Activated CD4-positive, alpha-beta memory T cell treated with anti-CD3 and anti-CD28 coated beads for 36 hours (primary cell): Measurements from ENCODE around the gene SECISBP2L. TPM values are rescaled to one million over a fixed set of nuclear protein-coding genes. Genes with fewer than 3 reads are reported as not detected.
"Not testable (repeated sequence)": the region's sequence is repeated elsewhere in the genome, so short reads cannot be mapped to it uniquely, and the experiment has no call there.

ENCODE experiments used
- CTCF ChIA-PET: fragments of 350-600 bp; sonication (Branson Sonifier 250); formaldehyde crosslinking; loops from one replicate; lab custom pipeline; 2021; ENCODE audit warnings: antibody characterized with exemption, inconsistent platforms; lab: Charles Lee
- POLR2A ChIA-PET: fragments of 350-600 bp; sonication (Branson Sonifier 250); formaldehyde crosslinking; loops from one replicate; lab custom pipeline; 2021; ENCODE audit warnings: antibody characterized with exemption; lab: Charles Lee
- DNase-seq: peaks from one replicate; pipeline ENCODE4 v3.0.0-alpha.2; 2020
- H3K27ac Mint-ChIP-seq: one replicate; pipeline ENCODE4 v1.8.0; 2021; ENCODE audit warnings: mixed read lengths
- H3K27me3 Mint-ChIP-seq: one replicate; pipeline ENCODE4 v1.8.0; 2021; ENCODE audit warnings: mixed read lengths
- H3K36me3 Mint-ChIP-seq: one replicate; pipeline ENCODE4 v1.8.0; 2021; ENCODE audit warnings: mixed read lengths
- H3K4me1 Mint-ChIP-seq: one replicate; pipeline ENCODE4 v1.8.0; 2021; ENCODE audit warnings: low read depth, mixed read lengths
- H3K4me3 Mint-ChIP-seq: one replicate; pipeline ENCODE4 v1.8.0; 2021; ENCODE audit warnings: mild to moderate bottlenecking, mixed read lengths
- H3K9me3 Mint-ChIP-seq: one replicate; pipeline ENCODE4 v1.8.0; 2021; ENCODE audit warnings: mixed read lengths
- intact Hi-C: fragments of 100-400 bp; cut with micrococcal nuclease; formaldehyde crosslinking; loops from one replicate; pipeline ENCODE4 v1.15.1; 2023
- total RNA-seq, 2 experiments: library from RNA; stranded (reverse); gene quantifications; one replicate each; pipeline ENCODE4 v1.2.3, GENCODE V29; 2021

The SECISBP2L gene
- total RNA-seq, 2 experiments from 2014 or later, result 22.5 to 24.6 TPM

- Mint-ChIP-seq H3K4me1 (no peaks in the 10 kb centered on the region), H3K36me3 (no peaks in the 10 kb centered on the region), H3K4me3 (no peak overlapping the region), H3K27me3 (peaks cover 25% of the 10 kb centered on the region), H3K27ac (no peak overlapping the region), H3K9me3 (no peaks in the 10 kb centered on the region)
- intact Hi-C loops, result no loop called here
- DNase-seq, result no peak
- POLR2A ChIA-PET, result interaction anchor here (1.2 kb wide), 1 partner anchor 95 kb away, joined by 4 read pairs; the partner anchor contains the start of gene EID1
- CTCF ChIA-PET, result interaction anchor here (0.6 to 5.9 kb wide), 3 partner anchors 9 to 111 kb away, joined by 3 to 92 read pairs (median 66); partner anchors contain the start of gene SHC4
These were observed 73.3 kb downstream of the SECISBP2L start for GRCh38 chr15:48972750-48973503.

DNA sequence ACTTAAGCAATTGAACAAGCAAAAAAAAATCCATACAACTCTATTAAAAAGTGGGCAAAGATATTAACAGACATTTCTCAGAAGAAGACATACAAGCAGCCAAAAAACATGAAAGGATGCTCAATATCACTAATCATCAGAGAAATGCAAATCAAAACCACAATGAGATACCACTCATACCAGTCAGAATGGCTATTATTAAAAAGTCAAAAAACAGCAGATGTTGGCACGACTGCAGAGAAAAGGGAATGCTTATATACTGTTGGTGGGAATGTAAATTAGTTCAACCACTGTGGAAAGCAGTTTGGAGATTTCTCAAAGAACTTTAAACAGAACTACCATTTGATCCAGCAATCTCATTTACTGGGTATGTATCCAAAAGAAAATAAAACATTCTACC is 75.3 kb downstream of the SECISBP2L start:
- intact Hi-C loops, DNase-seq, POLR2A ChIA-PET, H3K27ac Mint-ChIP-seq, H3K36me3 Mint-ChIP-seq, H3K4me3 Mint-ChIP-seq, H3K9me3 Mint-ChIP-seq: not testable (repeated sequence)
- peaks cover 19% of the 10 kb centered on the region for H3K27me3 Mint-ChIP-seq
- H3K4me1 Mint-ChIP-seq, result peaks cover 13% of the 10 kb centered on the region
- CTCF ChIA-PET, result interaction anchor here (1.0 kb wide), 1 partner anchor 109 kb away, joined by 3 read pairs; no protein-coding TSS in a partner anchor

DNA sequence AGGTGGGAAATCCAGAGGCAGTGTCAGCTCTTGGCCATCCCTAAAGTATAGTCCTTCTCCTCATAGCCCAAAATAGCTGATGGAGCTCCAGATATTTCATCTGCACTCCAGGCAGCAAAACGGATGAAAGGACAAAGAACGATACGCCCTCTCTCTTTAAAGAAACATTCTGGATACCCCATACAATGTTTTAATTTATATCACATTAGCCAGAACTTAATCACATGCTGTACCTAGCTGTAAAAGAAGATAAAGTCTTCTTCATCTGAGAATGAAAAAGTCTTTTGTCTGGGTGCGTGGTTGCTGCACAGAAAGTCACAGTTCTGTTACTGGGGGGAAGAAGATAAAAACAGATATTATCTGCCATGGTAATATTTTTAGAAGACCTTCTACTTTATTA is 78.2 kb downstream of the SECISBP2L start:
- Mint-ChIP-seq H3K27ac (no peak overlapping the region), H3K4me1 (peaks cover 29% of the 10 kb centered on the region), H3K36me3 (no peaks in the 10 kb centered on the region), H3K4me3 (no peak overlapping the region), H3K9me3 (no peaks in the 10 kb centered on the region), H3K27me3 (peaks cover 31% of the 10 kb centered on the region)
- intact Hi-C loops, result no loop called here
- no peak for DNase-seq
- ChIA-PET POLR2A (no interaction called here), CTCF (interaction anchor here (0.5 to 9.5 kb wide), 2 partner anchors 6 to 22 kb away, joined by 3 to 92 read pairs; no protein-coding TSS in a partner anchor)

GRCh38 chr15:48967336-48967735 is 78.9 kb downstream of the SECISBP2L start:
- no peak for DNase-seq
- H3K4me1 Mint-ChIP-seq, result peaks cover 32% of the 10 kb centered on the region
- intact Hi-C loops, result loop anchor here (2.0 kb wide), 1 partner anchor 1169 kb away; no protein-coding TSS in a partner anchor
- CTCF ChIA-PET, result interaction anchor here (5.0 to 9.5 kb wide), 2 partner anchors 7 to 107 kb away, joined by 45 to 92 read pairs; no protein-coding TSS in a partner anchor
- no peaks in the 10 kb centered on the region for H3K9me3 Mint-ChIP-seq
- H3K4me3 Mint-ChIP-seq, result no peak overlapping the region
- no peaks in the 10 kb centered on the region for H3K36me3 Mint-ChIP-seq
- POLR2A ChIA-PET, result no interaction called here
- H3K27ac Mint-ChIP-seq, result no peak overlapping the region
- peaks cover 30% of the 10 kb centered on the region for H3K27me3 Mint-ChIP-seq

- Mint-ChIP-seq H3K4me3 (no peak overlapping the region), H3K36me3 (no peaks in the 10 kb centered on the region), H3K27ac (no peak overlapping the region), H3K9me3 (no peaks in the 10 kb centered on the region), H3K4me1 (peaks cover 32% of the 10 kb centered on the region), H3K27me3 (peaks cover 32% of the 10 kb centered on the region)
- ChIA-PET POLR2A (interaction anchor here (0.9 kb wide), 1 partner anchor 189 kb away, joined by 3 read pairs; the partner anchor contains the start of gene COPS2), CTCF (interaction anchor here (1.2 to 9.5 kb wide), 4 partner anchors 8 to 106 kb away, joined by 3 to 92 read pairs (median 28); partner anchors contain the start of gene EID1)
- DNase-seq, result peak; percentile 54
- intact Hi-C loops, result loop anchor here (1.0 to 2.0 kb wide), 5 partner anchors 37 to 1170 kb away; partner anchors contain the start of genes CEP152 and EID1
These were observed 79.5 kb downstream of the SECISBP2L start for GRCh38 chr15:48966595-48967301.

- Mint-ChIP-seq H3K4me1 (peaks cover 32% of the 10 kb centered on the region), H3K27me3 (peaks cover 31% of the 10 kb centered on the region)
- POLR2A ChIA-PET, result interaction anchor here (0.9 kb wide), 1 partner anchor 190 kb away, joined by 3 read pairs; the partner anchor contains the start of gene COPS2
These were observed 80.3 kb downstream of the SECISBP2L start for GRCh38 chr15:48965972-48966371.

DNA sequence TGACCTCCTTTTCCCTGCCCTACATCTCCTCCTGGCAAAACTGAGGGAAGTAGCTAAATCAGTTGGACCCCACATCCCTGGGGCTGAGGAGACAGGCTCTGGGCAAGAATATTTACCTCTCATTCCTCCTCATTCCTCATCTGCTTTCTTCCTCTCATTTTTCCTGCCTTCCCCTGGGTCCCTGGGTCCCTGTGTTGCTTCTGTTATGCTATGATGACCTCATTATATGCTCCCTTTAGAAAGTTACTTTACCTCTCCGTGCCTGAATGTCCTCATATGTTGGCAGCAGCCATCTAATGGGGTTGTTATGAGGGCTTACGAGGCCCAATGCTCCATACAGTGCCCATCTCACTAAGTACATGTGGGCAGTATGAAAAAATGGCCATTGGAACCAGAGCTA is 81.3 kb downstream of the SECISBP2L start:
- no peaks in the 10 kb centered on the region for H3K9me3 Mint-ChIP-seq
- H3K27ac Mint-ChIP-seq, result no peak overlapping the region
- CTCF ChIA-PET, result interaction anchor here (2.0 to 9.5 kb wide), 3 partner anchors 9 to 104 kb away, joined by 10 to 92 read pairs (median 45); partner anchors contain the start of gene EID1
- H3K4me1 Mint-ChIP-seq, result peaks cover 32% of the 10 kb centered on the region
- H3K27me3 Mint-ChIP-seq, result peaks cover 31% of the 10 kb centered on the region
- intact Hi-C loops, result loop anchor here (5.0 kb wide), 1 partner anchor 82 kb away; the partner anchor contains the start of gene SECISBP2L
- POLR2A ChIA-PET, result interaction anchor here (1.1 to 2.3 kb wide), 2 partner anchors 25 to 86 kb away, joined by 3 to 6 read pairs; no protein-coding TSS in a partner anchor
- H3K4me3 Mint-ChIP-seq, result no peak overlapping the region
- no peak for DNase-seq
- H3K36me3 Mint-ChIP-seq, result no peaks in the 10 kb centered on the region

More at GRCh38 chr15:48965972-48966371, 80.3 kb downstream of the SECISBP2L start:
- H3K27ac Mint-ChIP-seq, result no peak overlapping the region
- no peak overlapping the region for H3K4me3 Mint-ChIP-seq
- CTCF ChIA-PET, result interaction anchor here (0.7 to 9.5 kb wide), 5 partner anchors 8 to 105 kb away, joined by 3 to 92 read pairs (median 10); partner anchors contain the start of gene EID1
- DNase-seq, result peak; percentile 59
- intact Hi-C loops, result loop anchor here (1.0 to 2.0 kb wide), 5 partner anchors 37 to 1171 kb away; partner anchors contain the start of genes CEP152 and EID1
- no peaks in the 10 kb centered on the region for H3K36me3 Mint-ChIP-seq
- H3K9me3 Mint-ChIP-seq, result no peaks in the 10 kb centered on the region

- Mint-ChIP-seq H3K36me3 (no peaks in the 10 kb centered on the region), H3K9me3 (no peaks in the 10 kb centered on the region), H3K4me3 (peak within 1 kb of the TSS; percentile 61), H3K27me3 (peaks cover 25% of the 10 kb centered on the region), H3K4me1 (peaks cover 32% of the 10 kb centered on the region), H3K27ac (no peak within 1 kb of the TSS)
- ChIA-PET CTCF (interaction anchor here (1.1 to 9.5 kb wide), 4 partner anchors 11 to 183 kb away, joined by 3 to 92 read pairs (median 24); no protein-coding TSS in a partner anchor), POLR2A (interaction anchor here (0.9 to 2.3 kb wide), 3 partner anchors 12 to 24 kb away, joined by 3 to 6 read pairs (median 3); no protein-coding TSS in a partner anchor)
- intact Hi-C loops, result loop anchor here (2.0 to 5.0 kb wide), 2 partner anchors 17 to 84 kb away; partner anchors contain the start of gene SECISBP2L
- no peak for DNase-seq
These were observed 82.6 kb downstream of the SECISBP2L start, which contains the start of gene SHC4 for GRCh38 chr15:48963524-48964113. Gene SHC4 (minus strand): TSS chr15:48963919. CDS start chr15:48963015, 904 bp downstream.

DNA sequence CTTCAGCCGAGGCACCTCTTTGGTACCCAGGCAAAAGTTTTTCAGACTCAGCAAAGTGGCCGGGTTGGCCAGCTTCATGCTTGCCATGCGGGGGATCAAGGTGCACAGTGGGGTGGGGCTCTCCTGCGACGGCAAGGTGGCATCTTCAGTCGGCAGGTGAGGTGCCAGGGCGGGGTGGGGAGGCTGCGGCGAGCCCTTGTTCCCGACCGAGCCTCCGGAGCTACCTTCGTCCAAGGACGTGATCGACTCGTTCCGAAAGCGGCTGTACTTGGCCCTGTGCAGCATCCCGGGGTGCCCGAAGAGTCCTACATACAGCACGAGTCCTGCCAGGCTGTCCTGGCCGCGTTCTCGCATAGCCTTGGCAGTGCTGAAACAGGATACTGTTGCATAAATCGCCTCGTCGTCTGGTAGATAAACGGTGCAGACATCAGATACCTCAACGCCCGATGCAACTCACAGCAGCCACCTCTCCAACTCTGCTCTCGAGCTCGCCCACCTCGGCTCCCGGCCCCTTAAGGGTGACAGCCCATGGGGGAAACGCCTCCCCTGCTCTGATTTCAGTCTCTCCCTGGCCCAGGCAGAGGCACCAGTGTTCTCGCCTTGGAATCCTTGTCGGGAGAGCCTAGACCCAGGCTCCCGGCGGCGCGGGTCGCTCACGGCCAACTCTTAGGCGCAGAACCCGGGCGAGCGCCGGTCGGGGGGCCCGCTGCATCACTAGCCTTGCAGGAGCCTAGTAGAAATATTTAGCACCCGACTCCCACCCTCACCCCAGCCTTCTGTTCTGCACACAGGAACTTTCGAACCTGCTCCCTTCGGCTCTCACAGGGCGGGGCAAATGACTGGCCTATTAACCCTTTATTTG is 83.4 kb downstream of the SECISBP2L start:
- no peaks in the 10 kb centered on the region for H3K36me3 Mint-ChIP-seq

GRCh38 chr15:48955967-48956366 is 90.3 kb downstream of the SECISBP2L start:
- CTCF ChIA-PET, result interaction anchor here (2.0 kb wide), 1 partner anchor 19 kb away, joined by 9 read pairs; no protein-coding TSS in a partner anchor
- no peak overlapping the region for H3K4me3 Mint-ChIP-seq
- H3K36me3 Mint-ChIP-seq, result no peaks in the 10 kb centered on the region
- no peaks in the 10 kb centered on the region for H3K27me3 Mint-ChIP-seq
- no peaks in the 10 kb centered on the region for H3K4me1 Mint-ChIP-seq
- no peaks in the 10 kb centered on the region for H3K9me3 Mint-ChIP-seq
- POLR2A ChIA-PET, result no interaction called here
- no peak for DNase-seq
- no peak overlapping the region for H3K27ac Mint-ChIP-seq
- intact Hi-C loops, result no loop called here

More for the DNA sequence above, 83.4 kb downstream of the SECISBP2L start:
- H3K9me3 Mint-ChIP-seq, result no peaks in the 10 kb centered on the region
- H3K27ac Mint-ChIP-seq, result no peak overlapping the region
- peaks cover 25% of the 10 kb centered on the region for H3K27me3 Mint-ChIP-seq
- peaks cover 32% of the 10 kb centered on the region for H3K4me1 Mint-ChIP-seq
- peak overlapping the region; percentile 61 for H3K4me3 Mint-ChIP-seq
- ChIA-PET POLR2A (interaction anchor here (0.9 to 2.3 kb wide), 3 partner anchors 13 to 23 kb away, joined by 3 to 6 read pairs (median 3); no protein-coding TSS in a partner anchor), CTCF (interaction anchor here (1.2 to 9.5 kb wide), 4 partner anchors 11 to 184 kb away, joined by 4 to 92 read pairs (median 24); partner anchors contain the start of gene EID1)
- no peak for DNase-seq
- intact Hi-C loops, result loop anchor here (2.0 to 5.0 kb wide), 2 partner anchors 16 to 84 kb away; partner anchors contain the start of gene SECISBP2L
